PC-9 (cell line): Measurements from ENCODE around the gene IGSF6.

ENCODE experiments used
- CTCF ChIP-seq: fragments of 200-600 bp; sonication (generic); conservative IDR thresholded peaks from 2 replicates; pipeline ENCODE4 v1.6.1; 2017; ENCODE audit warnings: mixed run types, antibody characterized with exemption, mild to moderate bottlenecking, moderate library complexity
- EZH2 ChIP-seq: fragments of 200-600 bp; sonication (generic); IDR thresholded peaks from 2 replicates; pipeline ENCODE4 v1.8.0; 2017; ENCODE audit warnings: antibody characterized with exemption, low read depth

- TF ChIP-seq CTCF (no peak), EZH2 (no peak)
These were observed 60.2 kb downstream of the IGSF6 start for GRCh38 chr16:21592191-21592590.
